GM12878 (cell line): Measurements from ENCODE around the gene SEC31A. TPM values are rescaled to one million over a fixed set of nuclear protein-coding genes. Genes with fewer than 3 reads are reported as not detected.
"Not testable (repeated sequence)": the region's sequence is repeated elsewhere in the genome, so short reads cannot be mapped to it uniquely, and the experiment has no call there.

ENCODE experiments used
- ATAC-seq: fragments of 200-7000 bp; cut with Tn5 transposase; 3 replicates; pipeline ENCODE4 v1.9.1; 2020; ENCODE audit warnings: mild to moderate bottlenecking, moderate library complexity
- BruUV-seq: library from RNA; stranded (reverse); fragments of 400-500 nt; replicated peaks from 2 replicates; lab custom pipeline; 2021; lab: Mats Ljungman, UMichigan
- CTCF ChIA-PET: fragments of 300-600 bp; sonication (Branson Sonifier 250); formaldehyde crosslinking; extraction: SDS; loops from one replicate; lab custom pipeline; 2021; ENCODE audit warnings: inconsistent platforms; lab: Yijun Ruan, JAX
- POLR2A ChIA-PET: fragments of 350-600 bp; formaldehyde crosslinking; extraction: SDS; loops from one replicate; lab custom pipeline; 2021; ENCODE audit warnings: inconsistent platforms; lab: Charles Lee
- RAD21 ChIA-PET: fragments of 300-600 bp; sonication (Branson Sonifier 250); formaldehyde crosslinking; loops from one replicate; lab custom pipeline; 2023; ENCODE audit warnings: antibody characterized with exemption; ENCODE audit not compliant: unreplicated experiment; lab: Charles Lee
- SMC1A ChIA-PET: fragments of 300-600 bp; sonication (Branson Sonifier 250); formaldehyde crosslinking; loops from one replicate; lab custom pipeline; 2023; ENCODE audit not compliant: unreplicated experiment, uncharacterized antibody; lab: Charles Lee
- DNase-seq: peaks from one replicate; pipeline ENCODE4 v3.0.0-alpha.2; 2011; ENCODE audit warnings: low read depth, low spot score
- FAIRE-seq: peaks from 3 replicates; lab custom pipeline; 2011; peaks lifted over from hg19 to GRCh38; lab: Jason Lieb, UNC
- H2AFZ ChIP-seq: 2 replicates; pipeline ENCODE4 v1.6.0; 2011; ENCODE audit warnings: low read depth, low read length, control low read depth; ENCODE audit not compliant: control insufficient read depth
- H3K27ac ChIP-seq: 2 replicates; pipeline ENCODE4 v1.5.1; 2011; ENCODE audit warnings: control low read depth; ENCODE audit not compliant: control insufficient read depth, insufficient read depth
- H3K27me3 ChIP-seq, 2 experiments: replicated peaks in 1 of 2; 2 replicates each; pipeline versions ENCODE4 v1.6.0 to v1.6.1; 2011; ENCODE audit warnings: low read length in 1 of 2; ENCODE audit not compliant: control insufficient read depth in 2 of 2, insufficient read depth in 2 of 2
- H3K36me3 ChIP-seq, 2 experiments: 2 replicates each; pipeline ENCODE4 v1.5.1; 2011; ENCODE audit warnings: low read length in 1 of 2; ENCODE audit not compliant: control insufficient read depth in 2 of 2, insufficient read depth in 2 of 2
- H3K4me1 ChIP-seq: 2 replicates; pipeline ENCODE4 v1.6.1; 2011; ENCODE audit warnings: mild to moderate bottlenecking, low read length, moderate library complexity, mixed read lengths; ENCODE audit not compliant: control insufficient read depth, insufficient read depth
- H3K4me2 ChIP-seq: 2 replicates; pipeline ENCODE4 v1.6.0; 2011; ENCODE audit warnings: control low read depth; ENCODE audit not compliant: control insufficient read depth, insufficient read depth
- H3K4me3 ChIP-seq: fragments of 200-600 bp; sonication (generic); 2 replicates; pipeline ENCODE4 v1.5.1; 2016
- H3K79me2 ChIP-seq: 2 replicates; pipeline ENCODE4 v1.6.0; 2011; ENCODE audit warnings: low read length; ENCODE audit not compliant: control insufficient read depth, insufficient read depth
- H3K9ac ChIP-seq: 2 replicates; pipeline ENCODE4 v1.8.0; 2011; ENCODE audit warnings: low read length, control low read depth, mixed read lengths; ENCODE audit not compliant: control insufficient read depth, insufficient read depth
- H3K9me3 ChIP-seq: replicated peaks from 3 replicates; pipeline ENCODE4 v1.5.1; 2011; ENCODE audit warnings: mild to moderate bottlenecking, low read length; ENCODE audit not compliant: control insufficient read depth, insufficient read depth
- H4K20me1 ChIP-seq: 2 replicates; pipeline ENCODE4 v1.6.0; 2011; ENCODE audit not compliant: control insufficient read depth, insufficient read depth
- FOS ChIP-seq: IDR thresholded peaks from 3 replicates; pipeline ENCODE4 v1.6.1; 2011; ENCODE audit warnings: borderline replicate concordance; ENCODE audit not compliant: insufficient read length; ENCODE audit errors: extremely low read depth
- FOXM1 ChIP-seq: IDR thresholded peaks from 2 replicates; pipeline ENCODE4 v1.6.1; 2012; ENCODE audit warnings: low read depth, mild to moderate bottlenecking, inconsistent platforms, low read length, moderate library complexity
- KLF5 ChIP-seq: fragments of 450-650 bp; IDR thresholded peaks from 2 replicates; pipeline ENCODE4 v1.6.1; 2014; ENCODE audit warnings: mild to moderate bottlenecking; ENCODE audit not compliant: partially characterized antibody
- MEF2A ChIP-seq: IDR thresholded peaks from 2 replicates; pipeline ENCODE4 v1.6.1; 2011; ENCODE audit warnings: low read depth, mild to moderate bottlenecking, low read length, moderate library complexity; ENCODE audit not compliant: insufficient read depth
- NFYB ChIP-seq: IDR thresholded peaks from 2 replicates; pipeline ENCODE4 v1.6.1; 2011; ENCODE audit warnings: low read depth, mild to moderate bottlenecking, low read length, improper control_type of control experiment, moderate library complexity; ENCODE audit not compliant: insufficient read depth
- PAX5 ChIP-seq: IDR thresholded peaks from 2 replicates; pipeline ENCODE4 v1.6.1; 2011; ENCODE audit warnings: low read depth, low read length, borderline replicate concordance
- RELA ChIP-seq: fragments of 450-650 bp; IDR thresholded peaks from 2 replicates; pipeline ENCODE4 v1.8.0; 2014; ENCODE audit warnings: borderline replicate concordance; ENCODE audit not compliant: partially characterized antibody
- SIN3A ChIP-seq: IDR thresholded peaks from 2 replicates; pipeline ENCODE4 v1.6.1; 2012; ENCODE audit warnings: low read depth, low read length, improper control_type of control experiment
- TARDBP ChIP-seq: IDR thresholded peaks from 2 replicates; pipeline ENCODE4 v1.6.1; 2016; ENCODE audit warnings: borderline replicate concordance
- YY1 ChIP-seq: IDR thresholded peaks from 2 replicates; pipeline ENCODE4 v1.6.1; 2011; ENCODE audit warnings: low read depth, mild to moderate bottlenecking, low read length
- ZNF622 ChIP-seq: fragments of 450-650 bp; IDR thresholded peaks from 2 replicates; pipeline ENCODE4 v1.6.1; 2017; ENCODE audit warnings: mild to moderate bottlenecking, inconsistent platforms
- WGBS: methylation state at CpG from one replicate; pipeline ENCODE4 v1.1.6; 2016; ENCODE audit warnings: low lambda C conversion rate; ENCODE audit not compliant: insufficient replicate concordance, insufficient coverage; ENCODE audit errors: missing lambda C conversion rate; 5-methylcytosine and 5-hydroxymethylcytosine counted together
- in situ Hi-C: fragments of 300-500 bp; cut with MboI; formaldehyde crosslinking; loops from 9 replicates; pipeline ENCODE4 v1.14.3; 2018; ENCODE audit warnings: mixed read lengths
- intact Hi-C: fragments of 100-400 bp; cut with micrococcal nuclease; formaldehyde crosslinking; loops from one replicate; pipeline ENCODE4 v1.14.2; 2022; ENCODE audit not compliant: unreplicated experiment
- polyA plus RNA-seq, 11 experiments: library from polyadenylated mRNA; depleted of rRNA in 4 of 11; unstranded in 6 of 11; stranded (reverse) in 5 of 11; fragments of >200 nt; fragmentation: Nextera tagmentation in 4 of 11; fragmentation: Illumina TruSeq in 1 of 11; extraction: Ambion mirVana in 4 of 11; extraction: Trizol in 1 of 11; gene quantifications; 1 replicate in 1 of 11; 2 replicates in 10 of 11; pipeline versions ENCODE4 v1.2.1 to v1.2.3, GENCODE V29; 2011 to 2016; ENCODE audit warnings: inconsistent platforms in 2 of 11, missing spikeins in 2 of 11, low read depth in 1 of 11
- total RNA-seq, 4 experiments: library from RNA; depleted of rRNA in 3 of 4; stranded (reverse); fragments of >200 nt in 3 of 4; fragmentation: Illumina TruSeq in 1 of 4; extraction: Trizol in 1 of 4; gene quantifications; 2 replicates each; pipeline versions ENCODE4 v1.2.1 to v1.2.3, GENCODE V29; 2013 to 2021
- TF ChIP-seq, protein P1 (sequence below): fragments of 450-650 bp; IDR thresholded peaks from 2 replicates; pipeline ENCODE4 v1.6.1; 2018; ENCODE audit warnings: borderline replicate concordance, mild to moderate bottlenecking; ENCODE audit not compliant: partially characterized antibody
- TF ChIP-seq, protein P2 (sequence below): fragments of 450-650 bp; conservative IDR thresholded peaks from 2 replicates; pipeline ENCODE4 v1.6.1; 2017; ENCODE audit warnings: mild to moderate bottlenecking, moderate library complexity

The SEC31A gene
- total and polyA plus RNA-seq, 10 of the 15 experiments (the other 5 are each of a cell fraction or from before 2014, with no cell fraction given) = 74.6 to 171 (median 129) TPM

DNA sequence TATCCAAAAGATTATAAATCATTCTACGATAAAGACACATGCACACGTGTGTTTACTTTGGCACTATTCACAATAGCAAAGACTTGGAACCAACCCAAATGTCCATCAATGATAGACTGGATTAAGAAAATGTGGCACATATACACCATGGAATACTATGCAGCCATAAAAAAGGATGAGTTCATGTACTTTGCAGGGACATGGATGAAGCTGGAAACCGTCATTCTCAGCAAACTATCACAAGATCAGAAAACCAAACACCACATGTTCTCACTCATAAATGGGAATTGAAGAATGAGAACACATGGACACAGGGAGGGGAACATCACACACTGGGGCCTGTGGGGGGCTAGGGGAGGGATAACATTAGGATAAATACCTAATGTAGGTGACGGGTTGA, 57.9 kb downstream of the SEC31A start:
- H3K36me3 ChIP-seq = peaks cover 0 to 19% of the 10 kb centered on the region in 2 experiments; a peak in 2 of 4 replicates
- H3K4me3 ChIP-seq, RAD21 ChIA-PET, in situ Hi-C loops, ATAC-seq, H3K4me1 ChIP-seq, H3K4me2 ChIP-seq, DNase-seq, H3K79me2 ChIP-seq, intact Hi-C loops, H4K20me1 ChIP-seq, H3K9ac ChIP-seq, H3K9me3 ChIP-seq, BruUV-seq, FAIRE-seq, H3K27me3 ChIP-seq, H2AFZ ChIP-seq, CTCF ChIA-PET, H3K27ac ChIP-seq: not testable (repeated sequence)
- ChIA-PET SMC1A (interaction anchor here (1.5 kb wide), 1 partner anchor 17 kb away, joined by 3 read pairs; no protein-coding TSS in a partner anchor), POLR2A (interaction anchor here (0.8 kb wide), 1 partner anchor 10 kb away, joined by 3 read pairs; no protein-coding TSS in a partner anchor)
- 97% methylated on average over 4 of the region's 4 CpGs for WGBS

DNA sequence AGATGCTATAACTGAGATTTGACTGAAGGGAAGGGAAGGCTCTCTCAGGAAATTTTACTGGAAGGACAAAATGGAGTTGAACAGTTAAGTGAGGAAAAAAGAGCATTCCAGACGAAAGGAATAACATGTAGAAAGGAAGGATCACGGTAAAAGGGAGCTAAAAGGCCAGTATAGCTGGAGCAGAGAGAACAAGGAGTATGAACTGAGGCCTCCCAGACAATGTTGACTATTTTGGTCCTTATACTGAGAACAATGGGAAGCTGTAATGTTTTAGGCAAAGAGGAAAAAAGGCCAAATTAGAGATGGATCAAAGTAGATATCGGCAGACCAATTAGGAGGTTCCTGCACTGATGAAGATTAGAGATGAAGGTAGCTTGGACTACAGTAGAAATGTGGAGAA, 65.5 kb downstream of the SEC31A start:
- ChIA-PET POLR2A (interaction anchor here (0.5 kb wide), 1 partner anchor 372 kb away, joined by 3 read pairs; no protein-coding TSS in a partner anchor), SMC1A (no interaction called here), CTCF (no interaction called here), RAD21 (no interaction called here)
- Histone ChIP-seq H3K79me2 (no peaks in the 10 kb centered on the region), H3K36me3 (peaks cover 2 to 29% of the 10 kb centered on the region in 2 experiments; a peak in 3 of 4 replicates), H3K9ac (no peak overlapping the region), H2AFZ (no peak overlapping the region), H4K20me1 (no peaks in the 10 kb centered on the region), H3K9me3 (no peaks in the 10 kb centered on the region), H3K4me3 (no peak overlapping the region), H3K27me3 (no peaks in the 10 kb centered on the region), H3K4me1 (no peaks in the 10 kb centered on the region), H3K27ac (no peak overlapping the region), H3K4me2 (no peak overlapping the region)
- BruUV-seq = no TSS peak
- FAIRE-seq (no peak), DNase-seq (no peak), ATAC-seq (no peak)
- intact Hi-C loops = no loop called here
- in situ Hi-C loops = no loop called here
- TF ChIP-seq, protein P1, sequence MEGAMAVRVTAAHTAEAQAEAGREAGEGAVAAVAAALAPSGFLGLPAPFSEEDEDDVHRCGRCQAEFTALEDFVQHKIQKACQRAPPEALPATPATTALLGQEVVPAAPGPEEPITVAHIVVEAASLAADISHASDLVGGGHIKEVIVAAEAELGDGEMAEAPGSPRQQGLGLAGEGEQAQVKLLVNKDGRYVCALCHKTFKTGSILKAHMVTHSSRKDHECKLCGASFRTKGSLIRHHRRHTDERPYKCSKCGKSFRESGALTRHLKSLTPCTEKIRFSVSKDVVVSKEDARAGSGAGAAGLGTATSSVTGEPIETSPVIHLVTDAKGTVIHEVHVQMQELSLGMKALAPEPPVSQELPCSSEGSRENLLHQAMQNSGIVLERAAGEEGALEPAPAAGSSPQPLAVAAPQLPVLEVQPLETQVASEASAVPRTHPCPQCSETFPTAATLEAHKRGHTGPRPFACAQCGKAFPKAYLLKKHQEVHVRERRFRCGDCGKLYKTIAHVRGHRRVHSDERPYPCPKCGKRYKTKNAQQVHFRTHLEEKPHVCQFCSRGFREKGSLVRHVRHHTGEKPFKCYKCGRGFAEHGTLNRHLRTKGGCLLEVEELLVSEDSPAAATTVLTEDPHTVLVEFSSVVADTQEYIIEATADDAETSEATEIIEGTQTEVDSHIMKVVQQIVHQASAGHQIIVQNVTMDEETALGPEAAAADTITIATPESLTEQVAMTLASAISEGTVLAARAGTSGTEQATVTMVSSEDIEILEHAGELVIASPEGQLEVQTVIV = no peak
- TF ChIP-seq FOXM1 (no peak), PAX5 (no peak), ZNF622 (no peak), NFYB (no peak), KLF5 (no peak), YY1 (no peak), RELA (no peak), TARDBP (no peak), SIN3A (no peak), MEF2A (no peak), FOS (no peak)
- TF ChIP-seq, protein P2, sequence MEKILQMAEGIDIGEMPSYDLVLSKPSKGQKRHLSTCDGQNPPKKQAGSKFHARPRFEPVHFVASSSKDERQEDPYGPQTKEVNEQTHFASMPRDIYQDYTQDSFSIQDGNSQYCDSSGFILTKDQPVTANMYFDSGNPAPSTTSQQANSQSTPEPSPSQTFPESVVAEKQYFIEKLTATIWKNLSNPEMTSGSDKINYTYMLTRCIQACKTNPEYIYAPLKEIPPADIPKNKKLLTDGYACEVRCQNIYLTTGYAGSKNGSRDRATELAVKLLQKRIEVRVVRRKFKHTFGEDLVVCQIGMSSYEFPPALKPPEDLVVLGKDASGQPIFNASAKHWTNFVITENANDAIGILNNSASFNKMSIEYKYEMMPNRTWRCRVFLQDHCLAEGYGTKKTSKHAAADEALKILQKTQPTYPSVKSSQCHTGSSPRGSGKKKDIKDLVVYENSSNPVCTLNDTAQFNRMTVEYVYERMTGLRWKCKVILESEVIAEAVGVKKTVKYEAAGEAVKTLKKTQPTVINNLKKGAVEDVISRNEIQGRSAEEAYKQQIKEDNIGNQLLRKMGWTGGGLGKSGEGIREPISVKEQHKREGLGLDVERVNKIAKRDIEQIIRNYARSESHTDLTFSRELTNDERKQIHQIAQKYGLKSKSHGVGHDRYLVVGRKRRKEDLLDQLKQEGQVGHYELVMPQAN = no peak
- 93% methylated on average over 3 of the region's 3 CpGs for WGBS
